ENCODE measurements around the gene TNIP3.

The TNIP3 gene

GRCh38 chr4:121190389-121190788, 26.3 kb upstream of the TNIP3 start:
- H3K4me3 ChIP-seq (ENCODE audit: control insufficient read depth, low read depth, low read length), result no peak overlapping the region
- no peak for TF ChIP-seq CTCF (conservative IDR thresholded peaks at IDR 0.05; ENCODE audit: control insufficient read depth, insufficient read depth, low read depth, low read length)
- no peak for DNase-seq (ENCODE audit: low read depth)

DNA sequence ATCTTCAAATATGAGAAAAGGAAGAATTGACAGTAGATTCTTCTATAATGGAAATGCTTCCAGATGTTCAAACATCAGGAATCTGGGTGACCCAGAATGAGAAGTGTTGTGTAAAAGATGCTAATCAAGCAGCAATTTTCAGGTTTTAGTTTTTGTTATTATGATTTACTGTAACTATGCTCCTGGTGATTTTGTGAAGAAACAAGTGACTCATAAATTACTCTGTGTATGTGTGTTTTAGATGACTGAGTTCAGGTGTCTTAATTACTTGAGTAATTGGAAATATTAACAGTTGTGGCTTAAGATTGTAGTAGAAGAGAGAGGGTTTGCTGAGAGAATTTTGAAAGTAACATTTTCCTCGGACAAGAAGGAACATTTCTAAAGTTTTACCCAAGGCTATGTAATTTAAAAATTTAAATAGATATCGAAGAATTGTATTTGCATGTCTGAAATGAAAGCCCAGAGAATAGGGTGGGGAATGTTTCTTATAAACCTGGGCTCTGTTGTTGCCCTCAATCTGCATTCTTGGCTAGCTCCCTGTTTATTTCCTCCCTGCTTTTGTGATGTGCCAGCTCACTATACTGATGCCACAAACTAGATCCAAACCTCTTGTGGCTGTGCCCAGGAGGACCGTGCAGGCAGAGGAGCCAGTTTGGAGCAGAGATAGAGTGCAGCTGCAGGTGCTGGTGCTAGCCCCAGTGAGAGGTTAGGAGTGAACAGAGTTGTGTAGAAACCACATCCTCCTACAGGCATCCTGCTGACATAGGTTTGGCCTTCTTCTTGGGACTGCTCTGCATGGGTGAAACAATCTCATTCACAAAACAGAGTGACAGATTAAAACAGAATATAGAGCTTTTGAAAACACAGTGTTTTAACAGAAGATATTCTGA, 25.4 kb upstream of the TNIP3 start:
- H3K4me3 ChIP-seq (ENCODE audit: control insufficient read depth, low read depth, low read length), result no peak overlapping the region
- no peak for DNase-seq (ENCODE audit: low read depth)
- TF ChIP-seq CTCF (conservative IDR thresholded peaks at IDR 0.05; ENCODE audit: control insufficient read depth, insufficient read depth, low read depth, low read length), result no peak

DNA sequence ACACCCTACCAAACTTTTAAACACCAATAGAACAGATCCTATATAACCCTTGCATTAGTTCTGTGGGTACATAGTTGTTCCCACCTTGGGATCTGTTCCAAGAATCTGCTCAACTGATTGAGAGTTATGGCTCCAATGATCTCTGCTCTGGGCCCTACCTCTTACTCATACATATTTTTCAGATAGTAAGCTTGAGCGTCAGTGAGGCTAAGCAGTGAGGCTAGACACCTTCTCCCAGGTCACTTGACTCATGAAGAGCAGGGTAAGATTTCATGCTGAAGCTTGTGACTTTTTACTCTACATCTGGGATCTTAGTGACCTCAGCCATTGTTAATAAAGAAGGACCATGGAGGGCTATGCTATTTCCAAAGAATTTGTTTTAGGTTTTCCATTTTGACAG, 23.1 kb upstream of the TNIP3 start:
- no peak for TF ChIP-seq CTCF (conservative IDR thresholded peaks at IDR 0.05; ENCODE audit: control insufficient read depth, insufficient read depth, low read depth, low read length)
- no peak overlapping the region for H3K4me3 ChIP-seq (ENCODE audit: control insufficient read depth, low read depth, low read length)
- DNase-seq (ENCODE audit: low read depth), result peak; percentile 9

GRCh38 chr4:121185960-121186359, 21.8 kb upstream of the TNIP3 start:
- DNase-seq (ENCODE audit: low read depth), result no peak
- no peak for TF ChIP-seq CTCF (conservative IDR thresholded peaks at IDR 0.05; ENCODE audit: control insufficient read depth, insufficient read depth, low read depth, low read length)
- H3K4me3 ChIP-seq (ENCODE audit: control insufficient read depth, low read depth, low read length), result no peak overlapping the region

DNA sequence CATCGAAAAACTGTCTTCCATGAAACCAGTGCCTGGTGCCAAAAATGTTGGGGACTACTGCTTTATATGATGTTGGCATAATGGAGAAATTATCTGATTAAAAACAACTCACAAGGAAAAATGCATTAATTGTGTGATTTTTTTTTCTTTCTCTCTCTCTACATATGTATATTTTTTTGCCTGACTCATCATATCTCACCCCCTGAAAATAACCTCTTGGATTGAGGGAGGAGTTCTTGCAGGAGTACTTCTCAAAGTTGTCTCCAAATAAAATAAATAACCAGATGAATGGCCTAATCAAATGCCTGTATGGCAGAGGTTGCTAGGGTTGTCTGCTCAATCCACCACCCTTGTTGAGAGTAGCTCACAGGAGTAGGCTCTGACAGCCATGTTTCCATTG, 19.9 kb upstream of the TNIP3 start:
- H3K4me3 ChIP-seq (ENCODE audit: control insufficient read depth, low read depth, low read length), result no peak overlapping the region
- no peak for DNase-seq (ENCODE audit: low read depth)
- no peak for TF ChIP-seq CTCF (conservative IDR thresholded peaks at IDR 0.05; ENCODE audit: control insufficient read depth, insufficient read depth, low read depth, low read length)

DNA sequence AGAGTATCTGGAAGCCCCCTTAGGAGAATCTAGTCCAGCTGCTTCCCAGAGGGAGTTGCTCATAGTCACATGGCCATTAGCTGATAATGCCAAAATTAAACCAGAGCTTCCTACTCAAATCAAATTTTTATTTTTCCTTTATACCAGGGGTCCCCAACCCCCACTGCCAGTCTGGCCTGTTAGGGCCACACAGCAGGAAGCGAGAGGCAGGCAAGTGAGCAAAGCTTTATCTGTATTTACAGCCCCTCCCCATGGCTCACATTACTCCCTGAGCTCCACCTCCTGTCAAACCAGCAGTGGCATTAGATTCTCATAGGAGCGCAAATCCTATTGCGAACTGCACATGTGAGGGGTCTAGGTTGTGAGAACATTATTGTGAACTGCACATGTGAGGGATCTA, 19.2 kb upstream of the TNIP3 start:
- no peak overlapping the region for H3K4me3 ChIP-seq (ENCODE audit: control insufficient read depth, low read depth, low read length)
- no peak for DNase-seq (ENCODE audit: low read depth)
- TF ChIP-seq CTCF (conservative IDR thresholded peaks at IDR 0.05; ENCODE audit: control insufficient read depth, insufficient read depth, low read depth, low read length), result no peak
